IMR-90 (cell line): ENCODE results near the gene EDEM1. TPM values are rescaled to one million over a fixed set of nuclear protein-coding genes. Genes with fewer than 3 reads are reported as not detected.

ENCODE experiments used
- ATAC-seq: fragments of 200-7000 bp; cut with Tn5 transposase; 2 replicates; pipeline ENCODE4 v1.9.1; 2020; ENCODE audit warnings: low read depth, mild to moderate bottlenecking, moderate library complexity
- BruUV-seq: library from RNA; stranded (reverse); fragments of 400-500 nt; replicated peaks from 2 replicates; lab custom pipeline; 2021; lab: Mats Ljungman, UMichigan
- CTCF ChIA-PET: fragments of 300-600 bp; formaldehyde crosslinking; extraction: SDS; loops from one replicate; lab custom pipeline; 2021; ENCODE audit warnings: antibody characterized with exemption; lab: Yijun Ruan, JAX
- POLR2A ChIA-PET: fragments of 300-600 bp; sonication (Branson Sonifier 250); formaldehyde crosslinking; loops from one replicate; lab custom pipeline; 2022; ENCODE audit warnings: antibody characterized with exemption; ENCODE audit not compliant: unreplicated experiment; lab: Charles Lee
- DNase-seq: peaks from one replicate; pipeline ENCODE4 v3.0.0; 2013
- H2AFZ ChIP-seq: replicated peaks from 2 replicates; pipeline ENCODE3; 2013; ENCODE audit warnings: low read length, mild to moderate bottlenecking; ENCODE audit not compliant: poor library complexity
- H2AK5ac ChIP-seq: 2 replicates; pipeline ENCODE4 v1.6.1; 2013; ENCODE audit warnings: low read depth, low read length, inconsistent platforms
- H2AK9ac ChIP-seq: replicated peaks from 2 replicates; pipeline ENCODE3; 2013; ENCODE audit warnings: mild to moderate bottlenecking, low read depth, low read length, moderate library complexity; ENCODE audit not compliant: poor library complexity
- H2BK120ac ChIP-seq: 2 replicates; pipeline ENCODE4 v1.6.1; 2013; ENCODE audit warnings: low read depth, low read length, inconsistent platforms
- H2BK15ac ChIP-seq: 3 replicates; pipeline ENCODE4 v1.6.1; 2013; ENCODE audit warnings: low read depth, low read length, inconsistent platforms
- H2BK20ac ChIP-seq: 2 replicates; pipeline ENCODE4 v1.6.1; 2013; ENCODE audit warnings: low read depth, mild to moderate bottlenecking, inconsistent platforms, low read length, moderate library complexity
- H2BK5ac ChIP-seq: 2 replicates; pipeline ENCODE4 v1.6.1; 2013; ENCODE audit warnings: mild to moderate bottlenecking, low read depth, low read length, inconsistent platforms; ENCODE audit not compliant: poor library complexity, severe bottlenecking
- H3K14ac ChIP-seq: replicated peaks from 2 replicates; pipeline ENCODE4 v1.6.1; 2013; ENCODE audit warnings: low read depth, low read length, inconsistent platforms
- H3K18ac ChIP-seq: 2 replicates; pipeline ENCODE4 v1.6.1; 2013; ENCODE audit warnings: low read depth, low read length, control low read depth
- H3K23ac ChIP-seq: 2 replicates; pipeline ENCODE4 v1.6.1; 2013; ENCODE audit warnings: low read depth, low read length, inconsistent platforms
- H3K27ac ChIP-seq: 2 replicates; pipeline ENCODE4 v1.5.1; 2013; ENCODE audit warnings: mild to moderate bottlenecking, control low read depth, low read length; ENCODE audit not compliant: insufficient read depth
- H3K27me3 ChIP-seq: 2 replicates; pipeline ENCODE4 v1.6.1; 2013; ENCODE audit warnings: low read length; ENCODE audit not compliant: control insufficient read depth, insufficient read depth
- H3K36me3 ChIP-seq: 2 replicates; pipeline ENCODE4 v1.6.1; 2013; ENCODE audit warnings: low read length, mixed read lengths; ENCODE audit not compliant: control insufficient read depth, insufficient read depth
- H3K4ac ChIP-seq: 2 replicates; pipeline ENCODE4 v1.6.1; 2013; ENCODE audit warnings: low read depth, low read length, inconsistent platforms
- H3K4me1 ChIP-seq: 2 replicates; pipeline ENCODE4 v1.6.1; 2013; ENCODE audit warnings: low read length, mixed read lengths; ENCODE audit not compliant: control insufficient read depth, insufficient read depth
- H3K4me2 ChIP-seq: 2 replicates; pipeline ENCODE4 v1.6.1; 2013; ENCODE audit warnings: low read depth, mild to moderate bottlenecking, control low read depth, low read length, moderate library complexity
- H3K4me3 ChIP-seq: 2 replicates; pipeline ENCODE4 v1.5.1; 2013; ENCODE audit warnings: low read depth, mild to moderate bottlenecking, control low read depth, low read length, moderate library complexity; ENCODE audit not compliant: insufficient read depth
- H3K56ac ChIP-seq: 2 replicates; pipeline ENCODE4 v1.6.1; 2013; ENCODE audit warnings: low read length, inconsistent platforms; ENCODE audit not compliant: insufficient read depth; ENCODE audit errors: extremely low read depth
- H3K79me1 ChIP-seq, 2 experiments: 2 replicates each; pipeline ENCODE4 v1.6.1; 2013; ENCODE audit warnings: low read length in 2 of 2, inconsistent platforms in 1 of 2, low read depth in 1 of 2
- H3K9ac ChIP-seq: 2 replicates; pipeline ENCODE4 v1.6.1; 2013; ENCODE audit warnings: low read depth, low read length, control low read depth
- H3K9me1 ChIP-seq: 2 replicates; pipeline ENCODE4 v1.6.1; 2013; ENCODE audit warnings: low read length, inconsistent platforms; ENCODE audit not compliant: insufficient read depth
- H3K9me3 ChIP-seq: 2 replicates; pipeline ENCODE4 v1.6.1; 2013; ENCODE audit warnings: low read length; ENCODE audit not compliant: control insufficient read depth, insufficient read depth
- H4K20me1 ChIP-seq: 2 replicates; pipeline ENCODE4 v1.6.1; 2013; ENCODE audit warnings: low read length, inconsistent platforms; ENCODE audit not compliant: insufficient read depth
- H4K5ac ChIP-seq: 2 replicates; pipeline ENCODE4 v1.6.1; 2013; ENCODE audit warnings: mild to moderate bottlenecking, low read depth, low read length, control low read depth
- H4K8ac ChIP-seq, 2 experiments: 2 replicates each; pipeline ENCODE4 v1.6.1; 2013; ENCODE audit warnings: low read depth in 2 of 2, low read length in 2 of 2, control low read depth in 1 of 2, inconsistent platforms in 1 of 2
- H4K91ac ChIP-seq: 2 replicates; pipeline ENCODE4 v1.6.1; 2013; ENCODE audit warnings: low read depth, low read length, inconsistent platforms; ENCODE audit not compliant: insufficient read depth
- MAZ ChIP-seq: IDR thresholded peaks from 2 replicates; pipeline ENCODE4 v1.6.1; 2012; ENCODE audit warnings: low read depth, mild to moderate bottlenecking, low read length, improper control_type of control experiment, moderate library complexity, borderline replicate concordance
- WGBS, 2 experiments: methylation state at CpG; one replicate each; pipeline versions ENCODE4 v1.1.5 to v1.1.7; 2013; ENCODE audit warnings: missing lambda C conversion rate in 2 of 2; ENCODE audit not compliant: insufficient read length in 1 of 2; ENCODE audit errors: extremely low coverage in 2 of 2; 5-methylcytosine and 5-hydroxymethylcytosine counted together
- dilution Hi-C: fragments of 300-500 bp; cut with HindIII; formaldehyde crosslinking; loops from one replicate; pipeline ENCODE4 v1.14.3; 2018; ENCODE audit warnings: low sequenced_read_pairs; ENCODE audit not compliant: unreplicated experiment
- in situ Hi-C: fragments of 300-500 bp; cut with MboI; formaldehyde crosslinking; loops from 3 replicates; pipeline ENCODE4 v1.14.3; 2019; ENCODE audit warnings: low sequenced_read_pairs, inconsistent platforms, mixed read lengths
- intact Hi-C: fragments of 100-400 bp; cut with micrococcal nuclease; formaldehyde crosslinking; loops from 2 replicates; pipeline ENCODE4 v1.10.0; 2022
- polyA plus RNA-seq, 3 experiments: library from polyadenylated mRNA; depleted of rRNA; stranded (reverse); fragments of >200 nt; gene quantifications; 2 replicates each; pipeline ENCODE4 v1.2.3, GENCODE V29; 2012; ENCODE audit warnings: low replicate concordance in 1 of 3
- total RNA-seq: library from RNA; depleted of rRNA; stranded (reverse); fragments of >200 nt; gene quantifications from 2 replicates; pipeline ENCODE4 v1.2.3, GENCODE V29; 2012
- TF ChIP-seq, protein P1 (sequence below): conservative IDR thresholded peaks from 2 replicates; pipeline ENCODE4 v1.5.1; 2012; ENCODE audit warnings: mild to moderate bottlenecking, low read depth, low read length, improper control_type of control experiment
- TF ChIP-seq, protein P2 (sequence below): fragments of 150-350 bp; IDR thresholded peaks from 2 replicates; pipeline ENCODE4 v1.6.1; 2016; ENCODE audit warnings: low read depth, mild to moderate bottlenecking, low read length, moderate library complexity, borderline replicate concordance
- TF ChIP-seq, protein P3 (sequence below): fragments of 150-350 bp; IDR thresholded peaks from 2 replicates; pipeline ENCODE4 v1.6.1; 2017; ENCODE audit warnings: mild to moderate bottlenecking, antibody characterized with exemption, low read length, low read depth

Gene EDEM1
- total and polyA plus RNA-seq, 2 of the 4 experiments (the other 2 are of a cell fraction): 23.5 to 27.0 TPM

DNA sequence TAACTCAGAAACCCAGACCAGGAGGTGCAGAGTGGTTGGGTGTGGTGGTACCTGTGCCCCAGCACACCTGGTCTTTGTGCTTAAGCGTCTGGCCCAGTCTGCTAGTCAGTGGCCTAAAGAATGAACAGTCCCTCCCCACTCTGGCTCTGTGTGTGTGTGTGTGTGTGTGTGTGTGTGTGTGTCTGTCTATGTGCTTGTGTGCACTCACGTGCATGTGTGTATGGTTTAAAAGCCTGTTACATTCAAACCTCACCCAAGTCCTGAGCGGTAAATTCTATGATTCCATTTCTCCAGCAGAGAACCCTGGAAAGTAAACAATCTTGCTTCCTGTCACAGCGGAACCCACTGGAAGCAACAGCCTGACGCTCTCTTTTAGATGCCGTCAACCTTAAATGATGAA is 34.2 kb downstream of the EDEM1 start:
- Histone ChIP-seq H3K4ac (no peak overlapping the region), H4K8ac (no peak overlapping the region), H2AK9ac (no peak overlapping the region), H2BK5ac (no peak overlapping the region), H3K9ac (no peak overlapping the region), H3K4me1 (peaks cover 3% of the 10 kb centered on the region; the same call in 1 of the 2 replicates), H3K56ac (no peak overlapping the region), H4K20me1 (0 out of 2 replicates have a peak, but pooled peaks cover 4% of the 10 kb centered on the region), H3K4me2 (no peak overlapping the region), H4K91ac (no peak overlapping the region), H3K9me3 (no peaks in the 10 kb centered on the region), H3K27me3 (no peaks in the 10 kb centered on the region), H3K79me1 (peaks cover 0 to 7% of the 10 kb centered on the region in 2 experiments; a peak in 2 of 4 replicates), H2BK15ac (no peak overlapping the region), H3K27ac (no peak overlapping the region), H3K14ac (no peak overlapping the region), H4K5ac (no peak overlapping the region), H2AK5ac (no peak overlapping the region), H2BK20ac (no peak overlapping the region), H3K23ac (no peak overlapping the region), H3K4me3 (no peak overlapping the region), H3K18ac (no peak overlapping the region), H2BK120ac (no peak overlapping the region), H3K9me1 (no peaks in the 10 kb centered on the region; the same call in 1 of the 2 replicates), H2AFZ (no peak overlapping the region), H3K36me3 (peaks cover 14% of the 10 kb centered on the region)
- intact Hi-C loops (no loop called here), in situ Hi-C loops (no loop called here), dilution Hi-C loops (no loop called here)
- ATAC-seq (no peak), DNase-seq (no peak)
- WGBS, 2 experiments: no CpG with 5 or more reads among the region's 6 CpGs
- TF ChIP-seq, protein P1, sequence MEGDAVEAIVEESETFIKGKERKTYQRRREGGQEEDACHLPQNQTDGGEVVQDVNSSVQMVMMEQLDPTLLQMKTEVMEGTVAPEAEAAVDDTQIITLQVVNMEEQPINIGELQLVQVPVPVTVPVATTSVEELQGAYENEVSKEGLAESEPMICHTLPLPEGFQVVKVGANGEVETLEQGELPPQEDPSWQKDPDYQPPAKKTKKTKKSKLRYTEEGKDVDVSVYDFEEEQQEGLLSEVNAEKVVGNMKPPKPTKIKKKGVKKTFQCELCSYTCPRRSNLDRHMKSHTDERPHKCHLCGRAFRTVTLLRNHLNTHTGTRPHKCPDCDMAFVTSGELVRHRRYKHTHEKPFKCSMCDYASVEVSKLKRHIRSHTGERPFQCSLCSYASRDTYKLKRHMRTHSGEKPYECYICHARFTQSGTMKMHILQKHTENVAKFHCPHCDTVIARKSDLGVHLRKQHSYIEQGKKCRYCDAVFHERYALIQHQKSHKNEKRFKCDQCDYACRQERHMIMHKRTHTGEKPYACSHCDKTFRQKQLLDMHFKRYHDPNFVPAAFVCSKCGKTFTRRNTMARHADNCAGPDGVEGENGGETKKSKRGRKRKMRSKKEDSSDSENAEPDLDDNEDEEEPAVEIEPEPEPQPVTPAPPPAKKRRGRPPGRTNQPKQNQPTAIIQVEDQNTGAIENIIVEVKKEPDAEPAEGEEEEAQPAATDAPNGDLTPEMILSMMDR: no peak
- TF ChIP-seq, protein P2, sequence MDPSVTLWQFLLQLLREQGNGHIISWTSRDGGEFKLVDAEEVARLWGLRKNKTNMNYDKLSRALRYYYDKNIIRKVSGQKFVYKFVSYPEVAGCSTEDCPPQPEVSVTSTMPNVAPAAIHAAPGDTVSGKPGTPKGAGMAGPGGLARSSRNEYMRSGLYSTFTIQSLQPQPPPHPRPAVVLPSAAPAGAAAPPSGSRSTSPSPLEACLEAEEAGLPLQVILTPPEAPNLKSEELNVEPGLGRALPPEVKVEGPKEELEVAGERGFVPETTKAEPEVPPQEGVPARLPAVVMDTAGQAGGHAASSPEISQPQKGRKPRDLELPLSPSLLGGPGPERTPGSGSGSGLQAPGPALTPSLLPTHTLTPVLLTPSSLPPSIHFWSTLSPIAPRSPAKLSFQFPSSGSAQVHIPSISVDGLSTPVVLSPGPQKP: no peak
- no peak for TF ChIP-seq MAZ
- TF ChIP-seq, protein P3, sequence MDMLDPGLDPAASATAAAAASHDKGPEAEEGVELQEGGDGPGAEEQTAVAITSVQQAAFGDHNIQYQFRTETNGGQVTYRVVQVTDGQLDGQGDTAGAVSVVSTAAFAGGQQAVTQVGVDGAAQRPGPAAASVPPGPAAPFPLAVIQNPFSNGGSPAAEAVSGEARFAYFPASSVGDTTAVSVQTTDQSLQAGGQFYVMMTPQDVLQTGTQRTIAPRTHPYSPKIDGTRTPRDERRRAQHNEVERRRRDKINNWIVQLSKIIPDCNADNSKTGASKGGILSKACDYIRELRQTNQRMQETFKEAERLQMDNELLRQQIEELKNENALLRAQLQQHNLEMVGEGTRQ: no peak
- ChIA-PET POLR2A (no interaction called here), CTCF (no interaction called here)
- no TSS peak for BruUV-seq
